GM21717 (cell line): ENCODE data around the gene IGSF9.

ENCODE experiments used
- ATAC-seq: cut with Tn5 transposase; IDR thresholded peaks from one replicate; pipeline ENCODE4 v1.9.1; 2021; ENCODE audit warnings: mild to moderate bottlenecking, moderate library complexity; ENCODE audit not compliant: unreplicated experiment

The IGSF9 gene

DNA sequence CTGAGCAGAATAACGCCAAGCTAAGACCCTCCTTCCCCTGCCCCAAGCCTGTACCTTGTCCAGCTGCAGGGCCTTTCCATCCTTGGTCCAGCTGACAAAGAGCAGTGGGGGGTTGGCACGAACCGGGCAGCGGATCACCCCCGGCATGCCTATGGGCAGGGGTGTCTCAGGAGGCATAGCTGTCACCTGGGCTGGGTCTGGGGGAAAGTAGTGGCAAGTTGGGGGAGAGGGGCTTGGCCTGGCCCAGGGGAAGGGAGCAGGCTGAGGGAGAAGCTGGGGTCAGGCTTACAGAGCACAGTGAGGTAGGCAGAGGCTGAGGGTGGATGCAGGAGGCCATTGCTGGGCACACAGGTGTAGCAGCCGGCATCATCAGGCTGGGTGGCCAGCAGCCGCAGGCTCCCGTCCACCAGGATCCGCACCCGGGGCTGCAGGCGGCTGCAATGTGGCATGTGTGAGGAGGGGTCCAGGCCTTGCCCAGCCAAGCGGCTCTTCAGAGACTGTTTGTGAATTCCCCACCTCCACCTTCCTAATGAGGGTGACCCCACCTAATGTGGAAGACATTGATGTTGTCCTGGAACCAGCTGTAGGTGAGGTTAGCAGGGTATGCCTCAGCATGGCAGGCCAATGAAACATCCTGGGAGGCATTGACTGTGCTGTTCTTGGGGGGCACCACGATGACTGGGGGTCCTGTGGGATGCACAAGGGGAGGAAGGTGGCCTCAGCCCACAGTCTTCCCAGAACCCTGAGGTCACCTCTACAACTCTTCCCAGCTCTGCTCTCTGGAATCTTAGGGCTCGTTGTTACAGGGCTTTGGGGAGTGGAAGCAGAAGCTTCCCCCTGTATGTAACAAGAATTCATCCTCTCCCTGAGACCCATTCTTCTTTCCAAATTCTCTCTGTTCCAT, 11.0 kb downstream of the IGSF9 start:
- ATAC-seq, result no peak

DNA sequence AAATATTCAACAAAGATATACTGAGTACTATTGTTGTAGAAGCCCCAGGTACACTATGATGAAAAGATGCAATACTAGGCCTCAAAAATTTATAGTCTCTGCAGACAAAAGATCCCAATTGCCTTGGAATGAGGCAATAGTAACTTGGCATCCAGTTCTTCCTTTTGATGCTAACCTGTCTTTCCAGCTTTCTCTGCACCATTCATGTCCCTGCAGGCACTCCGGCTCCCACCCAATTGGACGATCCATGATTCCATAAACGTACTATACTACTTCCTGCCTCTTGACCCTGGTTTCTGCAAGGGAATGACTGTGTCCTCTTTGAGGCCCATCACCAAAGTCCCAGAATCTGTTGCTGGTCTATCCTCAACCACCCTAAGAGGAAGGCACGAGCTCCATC, 12.1 kb downstream of the IGSF9 start:
- no peak for ATAC-seq

DNA sequence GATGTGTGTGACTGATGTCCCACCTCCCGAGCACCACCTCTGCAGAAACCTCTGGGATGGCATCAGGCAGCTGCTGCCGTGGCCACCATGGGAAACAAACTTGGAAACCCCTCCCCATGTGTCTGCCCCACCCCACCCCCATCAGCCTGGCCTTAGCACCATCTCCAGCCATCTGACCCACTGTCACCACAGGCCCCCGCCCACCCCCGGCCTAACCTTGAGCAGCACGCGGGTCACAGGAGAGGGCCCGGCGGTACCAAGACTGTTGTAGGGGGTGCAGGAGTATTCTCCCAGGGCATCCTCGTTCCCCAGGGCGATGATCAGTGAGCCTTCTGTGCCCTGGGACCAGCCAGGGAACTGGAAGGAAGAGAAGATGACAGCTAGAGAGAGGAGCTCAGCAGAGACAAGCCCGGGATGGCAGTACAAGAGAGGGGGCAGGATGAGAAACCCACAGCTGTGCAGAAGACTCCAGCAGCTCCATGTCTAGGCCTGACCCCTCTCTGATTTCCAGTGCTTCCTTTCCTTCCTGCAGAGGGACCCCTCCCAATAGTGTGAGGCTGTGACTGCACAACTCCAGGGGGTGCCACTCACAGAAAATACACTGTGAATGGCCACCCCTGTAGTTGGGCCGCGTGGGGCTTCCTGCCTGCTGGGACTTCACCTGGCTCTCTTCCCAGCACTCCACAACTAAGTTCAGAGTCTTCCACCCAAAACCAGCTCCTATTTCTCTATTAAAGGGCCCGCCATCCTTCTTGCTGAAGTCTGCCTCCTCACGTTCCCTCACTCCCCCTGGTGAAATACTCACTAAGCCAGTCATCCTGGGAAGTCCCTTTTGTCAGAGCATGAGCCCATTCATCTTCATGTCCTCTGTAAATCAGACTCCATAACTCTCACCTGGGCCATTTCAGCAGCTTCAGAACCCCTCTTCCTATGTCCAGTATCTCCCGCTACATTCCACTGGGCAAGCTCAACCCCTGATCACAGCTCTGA, 12.8 kb downstream of the IGSF9 start:
- no peak for ATAC-seq

DNA sequence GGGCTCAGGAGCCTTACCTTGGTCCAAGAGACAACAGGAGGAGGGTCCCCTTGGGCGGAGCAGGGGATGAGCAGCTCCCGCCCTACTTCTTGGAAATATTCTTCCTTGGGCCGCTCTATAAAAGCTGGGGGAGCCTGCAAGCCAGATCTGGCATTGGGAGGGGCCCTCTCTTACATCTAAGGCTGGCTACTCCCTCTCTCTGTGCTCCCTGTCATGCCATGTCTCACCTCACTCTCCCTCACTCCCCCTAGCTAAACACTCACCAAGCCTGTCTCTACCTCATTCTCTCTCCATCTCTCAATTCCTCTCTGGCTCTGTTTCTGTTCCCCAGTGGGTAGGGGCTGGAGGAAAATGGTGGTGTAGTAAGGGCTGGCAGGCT, 13.6 kb downstream of the IGSF9 start:
- ATAC-seq, result no peak

DNA sequence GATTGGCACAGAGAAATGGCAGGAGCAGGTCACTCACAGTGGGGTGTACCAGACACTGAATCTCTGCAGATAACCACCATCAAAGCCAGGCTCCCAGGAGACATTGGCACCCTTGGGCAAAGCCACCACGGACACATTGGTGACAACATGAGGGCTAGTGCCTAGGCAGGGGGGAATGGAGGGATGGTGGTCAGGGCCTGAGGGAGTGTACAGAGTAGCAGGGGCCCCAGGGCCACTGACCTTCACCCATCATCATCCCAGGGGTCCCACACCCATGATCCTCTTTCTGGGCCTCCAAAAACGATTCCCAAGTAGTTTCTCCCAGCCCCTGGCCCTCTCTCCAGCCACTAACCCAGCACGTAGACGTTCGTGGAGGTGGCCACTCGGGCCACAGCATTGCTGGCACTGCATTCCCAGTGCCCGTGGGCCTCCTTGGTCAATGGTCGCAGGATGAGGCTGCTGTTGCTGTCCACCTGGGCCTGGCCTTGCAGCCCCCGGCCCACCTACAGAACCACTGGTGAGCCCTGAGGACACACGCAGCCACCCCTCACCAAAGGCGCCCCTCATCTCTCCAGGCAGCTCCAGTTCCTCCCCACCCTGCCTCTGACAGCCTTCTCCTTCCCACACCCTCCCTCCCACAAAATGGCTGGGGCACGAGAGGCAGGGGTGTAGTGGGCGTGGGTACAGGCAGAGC, 14.2 kb downstream of the IGSF9 start:
- no peak for ATAC-seq

DNA sequence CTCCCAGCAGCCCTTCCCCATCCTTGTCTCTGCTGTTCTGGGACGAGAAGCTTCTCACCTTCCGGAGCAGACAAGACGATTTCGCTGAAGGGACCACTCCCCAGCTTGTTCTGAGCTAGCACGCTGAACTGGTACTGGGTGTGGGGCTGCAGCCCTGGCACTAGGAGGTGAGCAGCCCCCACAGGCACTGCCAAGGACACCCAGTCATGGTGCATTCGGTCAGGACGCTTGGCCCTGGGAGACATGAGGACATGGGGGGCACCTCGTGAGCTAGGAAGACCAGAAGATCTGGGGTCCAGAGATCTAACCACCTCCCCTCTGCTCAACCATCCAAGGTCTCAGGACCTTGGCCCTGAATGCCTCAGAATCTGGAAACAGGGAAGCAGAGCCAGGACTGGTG, 14.8 kb downstream of the IGSF9 start:
- ATAC-seq, result no peak

DNA sequence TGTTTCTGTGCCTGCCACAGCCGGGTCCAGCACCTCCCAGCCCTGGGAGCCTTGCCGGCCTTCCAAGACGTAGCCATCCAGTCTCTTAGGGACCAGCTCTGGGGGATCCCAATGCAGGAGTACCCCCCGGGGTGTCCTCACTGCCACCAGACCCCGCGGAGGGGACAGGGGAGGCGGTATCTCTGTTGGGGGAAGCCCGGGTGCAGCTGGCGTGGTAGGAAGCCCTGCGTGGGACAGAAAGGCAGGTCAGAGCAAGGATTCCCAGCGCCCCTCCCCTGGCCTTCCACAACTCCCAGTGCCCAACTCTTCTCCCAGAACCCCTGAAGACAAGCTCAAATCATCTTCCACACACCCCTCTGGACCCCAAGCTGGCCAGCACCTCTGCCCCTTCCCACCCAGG, 15.2 kb downstream of the IGSF9 start:
- no peak for ATAC-seq

DNA sequence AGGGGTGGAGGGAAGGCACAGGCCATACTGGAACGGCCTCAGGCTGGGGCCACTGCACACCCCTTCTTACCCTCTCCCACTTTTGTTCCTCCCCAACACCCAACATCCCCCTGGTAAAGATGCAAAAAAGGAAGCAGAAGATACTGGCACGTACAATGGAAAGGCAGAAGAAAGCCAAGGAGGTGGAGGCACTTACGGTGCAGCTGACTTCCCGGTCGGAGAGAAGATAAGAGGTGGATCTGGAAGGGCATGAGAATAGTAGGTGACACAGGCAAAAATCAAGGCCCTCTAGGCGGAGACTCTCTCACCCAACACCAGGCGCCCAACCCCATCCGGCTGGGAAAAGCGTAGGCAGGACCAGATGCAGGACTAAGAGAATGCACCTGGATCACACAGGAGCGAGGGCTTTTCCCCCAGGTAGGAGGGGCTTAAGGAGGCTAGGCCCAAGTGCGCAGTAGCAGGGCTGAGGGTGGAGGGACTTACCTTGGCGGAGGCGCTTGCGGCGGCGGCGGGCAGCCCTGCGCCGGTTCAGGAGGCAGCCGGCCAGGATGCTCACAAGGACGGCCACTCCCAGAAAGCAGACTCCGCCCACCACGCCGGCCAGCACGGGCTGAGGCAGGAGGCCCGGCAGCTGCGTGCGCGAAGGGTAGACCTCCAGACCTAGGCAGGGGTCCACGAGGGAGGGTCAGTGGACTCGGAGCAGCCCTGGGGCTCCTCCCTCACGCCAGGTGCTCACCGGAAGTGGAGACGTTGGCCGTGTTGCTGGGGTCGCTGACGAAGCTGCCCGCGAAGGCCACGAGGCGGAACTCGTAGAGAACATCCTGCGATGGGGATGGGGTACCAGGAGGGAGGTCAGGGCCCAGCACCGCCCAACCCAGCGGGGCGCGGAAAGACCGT, 16.0 kb downstream of the IGSF9 start:
- no peak for ATAC-seq

DNA sequence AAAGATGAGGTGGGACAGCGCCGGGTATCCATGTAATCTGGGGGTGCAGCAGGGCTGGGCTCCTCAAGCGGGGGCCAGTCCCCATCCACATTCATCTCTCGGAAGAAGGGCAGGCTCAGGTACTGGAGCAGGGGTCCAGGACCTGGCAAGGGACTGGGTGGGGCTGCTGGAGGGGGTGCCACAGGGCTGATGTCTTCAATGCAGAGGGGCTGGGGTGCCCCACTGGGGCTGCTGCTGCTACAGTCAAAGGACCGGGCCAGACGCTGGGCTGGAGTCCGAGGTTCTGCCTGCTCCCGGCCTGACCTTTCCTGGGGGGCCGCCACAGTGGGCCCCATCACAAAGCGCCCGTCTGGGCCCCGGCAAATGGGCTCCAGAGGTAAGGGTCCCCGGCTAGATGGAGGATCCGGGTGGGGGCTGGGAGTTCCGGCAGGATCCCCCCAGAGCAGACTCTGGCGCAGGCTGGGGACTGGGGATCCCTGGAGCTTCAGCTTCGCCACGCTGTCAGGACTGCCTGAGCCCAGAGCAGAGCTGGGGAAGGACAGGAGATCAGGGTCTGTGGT, 16.8 kb downstream of the IGSF9 start:
- no peak for ATAC-seq

DNA sequence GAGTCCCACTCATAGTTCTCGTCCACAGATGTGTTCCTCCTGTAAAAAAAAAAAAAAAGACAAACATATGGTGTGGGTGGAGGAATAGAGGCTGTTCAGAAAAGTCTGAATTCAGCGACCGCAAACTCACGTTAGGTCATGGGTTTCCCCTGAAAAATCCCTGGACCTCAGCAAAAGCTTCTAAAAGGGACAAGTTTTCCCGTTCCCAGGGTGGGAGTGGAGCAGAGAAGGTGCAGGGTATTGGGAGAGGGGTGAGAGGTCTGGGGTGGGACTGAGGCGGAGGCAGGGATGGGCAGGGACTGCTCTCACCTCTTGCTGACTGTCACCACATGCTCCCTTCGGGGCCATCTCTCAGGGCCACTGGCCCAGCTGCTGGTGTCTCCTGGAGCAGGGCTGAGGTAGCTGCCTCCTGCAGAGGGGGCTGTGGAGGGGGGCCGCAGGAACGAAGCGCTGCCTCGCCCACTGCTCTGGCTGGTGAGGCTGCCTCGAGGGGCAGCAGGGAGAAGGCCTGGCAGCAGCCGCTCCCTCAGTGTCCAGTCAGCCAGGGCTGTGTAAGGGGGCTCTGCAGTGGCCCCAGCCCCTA, 17.5 kb downstream of the IGSF9 start:
- no peak for ATAC-seq

DNA sequence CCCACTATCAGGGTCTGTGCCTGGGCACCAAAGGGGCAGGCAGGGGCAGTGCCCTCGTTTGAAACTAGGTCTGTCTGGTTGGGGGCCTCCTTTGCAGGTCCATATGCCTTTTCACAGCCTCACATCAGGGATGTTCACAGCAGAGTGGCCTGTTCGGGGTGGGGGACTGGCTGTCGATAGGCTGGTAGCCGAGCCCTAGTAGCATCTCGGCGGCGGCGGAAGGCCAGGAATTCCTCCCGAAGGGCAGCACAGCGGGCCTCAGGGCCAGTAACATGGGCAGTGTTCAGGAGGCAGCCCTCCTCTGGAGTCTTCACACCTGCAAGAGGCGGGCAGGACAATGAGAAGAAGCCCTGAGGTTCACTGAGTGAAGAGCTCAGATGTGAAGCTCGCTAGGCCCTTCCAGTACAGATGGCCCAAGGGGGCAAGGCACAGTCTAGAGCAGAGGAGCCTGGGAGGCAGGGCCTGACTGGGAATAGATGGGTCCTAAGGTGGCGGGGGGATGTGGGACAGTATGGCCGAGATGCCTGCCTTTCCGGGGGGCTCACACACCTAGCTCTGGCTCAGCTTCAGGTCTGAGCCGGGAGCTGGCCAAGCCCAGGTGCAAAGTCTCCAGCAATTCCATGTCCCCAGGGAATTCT, 18.1 kb downstream of the IGSF9 start:
- no peak for ATAC-seq

DNA sequence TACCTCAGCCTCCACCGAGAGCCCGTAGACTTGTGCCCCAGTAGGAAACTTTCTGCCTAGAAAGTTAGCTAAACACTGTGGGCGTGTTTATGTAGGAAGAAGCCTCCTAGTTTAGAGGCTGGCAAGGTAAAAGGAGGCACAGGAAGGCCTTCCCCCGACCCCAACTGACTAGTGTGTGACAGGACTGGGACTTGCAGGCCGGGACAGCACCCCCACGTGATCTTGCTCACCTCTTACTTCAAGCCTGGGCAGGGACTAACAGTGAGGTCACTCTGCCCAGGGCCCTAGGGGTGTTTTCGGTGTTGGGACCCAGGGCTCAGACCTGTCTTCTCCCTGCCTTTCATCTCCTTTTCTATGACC, 19.7 kb downstream of the IGSF9 start:
- ATAC-seq, result peak; percentile 0

DNA sequence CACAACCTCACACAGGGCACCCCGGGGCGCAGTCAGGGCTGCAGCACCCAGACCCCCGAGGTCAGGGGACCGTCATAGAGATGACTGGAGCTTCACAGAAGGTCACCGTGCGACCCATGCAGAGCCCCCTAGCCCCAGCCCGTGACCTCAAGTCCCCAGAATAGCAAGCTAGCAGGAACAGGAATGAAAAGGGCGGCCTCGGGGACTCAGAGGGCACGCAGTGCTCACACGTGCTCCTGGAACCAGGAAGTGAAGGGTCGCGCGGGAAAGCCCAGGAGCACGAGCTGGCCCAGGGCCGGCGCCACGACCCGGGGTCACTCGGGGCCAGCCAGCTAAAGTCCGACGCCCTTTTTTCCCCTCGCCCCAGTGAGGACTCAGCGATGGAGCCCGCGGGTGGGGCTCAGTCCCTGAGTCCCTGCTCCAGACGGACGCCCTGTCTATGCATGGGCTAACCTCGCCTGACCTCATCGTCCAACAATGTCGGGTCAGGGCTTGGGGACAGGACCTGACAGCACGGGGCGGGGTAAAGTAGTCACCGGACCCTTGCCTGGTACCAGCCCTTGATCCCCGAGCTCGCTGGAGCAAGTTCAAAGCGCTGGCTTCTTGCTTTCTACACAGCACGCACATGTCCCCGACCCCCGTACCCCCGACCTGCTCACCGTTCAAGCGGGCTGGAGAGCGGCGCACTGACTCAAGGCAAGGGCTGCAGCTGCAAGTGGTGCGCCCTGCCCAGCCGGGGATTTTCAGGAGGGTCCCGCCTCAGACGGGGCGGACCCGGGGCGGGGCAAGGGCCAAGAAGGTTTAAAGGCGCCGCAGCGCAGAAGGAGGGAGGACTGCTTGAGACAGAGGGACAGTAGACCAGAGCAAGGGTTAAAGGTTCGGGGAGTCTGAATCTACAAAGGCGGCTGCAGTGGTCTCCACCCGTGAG, 20.4 kb downstream of the IGSF9 start, which contains the start of gene TAGLN2:
Gene TAGLN2 (minus strand): TSS at position 717 of the 928 bp plus-strand sequence. CDS start 4,998 bp downstream, outside the sequence.
- ATAC-seq, result peak; percentile 52

DNA sequence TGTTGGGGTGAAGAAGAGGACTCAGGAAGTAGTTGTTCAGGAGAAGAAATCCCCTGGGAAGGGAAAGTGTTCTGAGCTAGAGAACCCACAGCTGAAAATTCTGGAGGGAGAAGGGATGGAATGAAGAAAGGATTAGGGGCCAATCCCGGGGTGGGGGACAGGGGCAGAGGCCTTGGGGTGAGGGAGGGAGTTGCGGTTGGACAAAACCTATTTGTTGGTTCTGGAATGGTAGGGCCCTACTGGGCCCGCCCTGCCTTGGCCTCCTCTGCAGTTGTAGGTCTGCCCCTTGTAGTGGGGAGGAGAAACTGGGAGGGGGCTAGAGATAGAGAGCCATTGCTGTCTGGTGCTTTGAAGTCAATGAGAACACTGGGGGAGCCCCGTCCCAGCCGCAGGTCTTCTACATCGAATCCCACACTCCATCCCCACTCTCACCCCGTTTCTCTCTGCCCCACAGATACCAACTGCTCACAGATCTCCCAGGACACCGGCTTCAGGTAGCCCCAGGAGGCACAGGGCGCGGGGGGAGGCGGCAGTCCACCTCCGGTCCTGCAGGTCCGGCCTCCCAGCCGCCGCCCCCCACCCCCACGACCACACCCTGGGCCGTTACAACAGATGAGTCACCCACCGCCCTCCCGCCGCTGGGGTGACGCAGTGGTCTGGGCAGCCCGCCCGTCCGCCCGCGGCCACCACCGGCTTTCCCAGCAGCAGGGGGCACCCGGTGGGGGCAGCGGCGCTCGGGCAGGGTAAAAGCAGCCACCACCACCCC, 21.2 kb downstream of the IGSF9 start:
- ATAC-seq, result no peak

DNA sequence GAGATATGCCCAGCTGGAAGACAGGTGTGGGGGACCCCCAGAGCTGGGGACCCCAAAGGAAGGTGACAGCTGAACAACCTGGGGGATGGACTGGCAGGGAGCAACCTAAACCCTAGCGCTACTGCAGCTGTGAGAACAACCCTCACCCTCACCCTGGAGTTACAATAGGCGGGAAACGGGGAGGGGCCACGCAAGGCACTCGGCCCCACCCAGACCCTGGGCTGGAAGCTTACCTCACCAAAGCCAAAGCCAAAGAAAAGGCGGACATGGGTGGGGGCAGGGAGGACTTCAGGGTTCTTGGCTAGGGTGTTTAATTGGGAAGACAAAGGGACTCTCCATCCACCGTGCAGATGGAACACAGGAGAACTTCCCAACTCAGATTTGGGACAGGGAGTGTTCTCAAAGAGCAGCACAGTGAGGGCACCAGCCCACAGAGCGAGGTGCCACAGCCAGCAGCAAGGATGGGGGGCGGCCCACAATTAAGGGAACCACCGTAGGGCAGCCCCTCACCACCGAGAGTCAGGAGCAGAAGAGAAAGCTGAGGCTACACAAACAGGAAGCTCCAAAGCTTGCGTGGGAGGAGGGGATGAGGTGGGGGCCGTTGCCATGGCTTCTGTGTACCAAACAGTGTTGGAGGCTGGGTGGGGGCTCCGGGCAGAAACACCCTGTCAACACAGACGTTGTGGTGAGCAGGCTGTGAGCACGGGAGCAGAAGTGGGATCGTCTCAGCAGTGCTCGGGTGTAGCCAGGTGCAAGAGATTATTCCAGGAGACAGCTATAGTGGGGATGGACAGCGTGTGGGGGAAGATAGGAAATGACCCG, 22.0 kb downstream of the IGSF9 start:
- ATAC-seq, result peak; percentile 28

DNA sequence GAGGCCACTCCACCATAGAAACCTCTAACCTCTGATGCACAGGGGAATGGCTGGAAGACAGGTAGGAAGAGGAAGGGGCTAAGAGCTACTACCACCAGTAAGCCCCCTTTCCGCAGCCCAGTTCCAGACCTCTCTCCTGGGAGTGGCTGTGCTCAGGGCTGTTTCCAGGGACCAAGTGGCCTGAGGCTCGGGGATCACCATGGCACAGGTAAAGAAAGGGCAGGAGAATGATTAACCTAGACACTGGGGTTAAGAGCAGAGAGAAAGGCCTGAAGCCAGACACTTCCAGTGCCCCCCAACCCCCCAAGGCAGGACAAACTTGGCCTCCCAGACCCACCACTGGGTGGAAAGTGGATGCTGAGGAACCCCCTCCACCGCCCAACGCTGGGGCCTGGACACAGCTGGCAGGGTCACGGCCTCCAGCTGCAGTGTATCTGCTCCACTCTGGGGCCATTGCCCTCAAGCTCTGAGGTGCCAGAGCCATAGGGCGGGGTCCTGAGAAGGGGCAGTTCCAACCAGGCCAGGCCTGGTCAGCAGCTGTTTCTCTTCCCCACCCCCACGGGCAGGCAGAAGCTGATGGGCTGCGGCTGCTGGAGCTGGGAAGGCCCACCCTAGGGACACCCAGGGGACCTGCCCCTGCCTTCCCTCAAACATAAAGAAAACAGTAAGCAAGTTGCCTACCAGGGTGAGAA, 22.8 kb downstream of the IGSF9 start:
- no peak for ATAC-seq
